SK-N-MC (cell line): ENCODE data around the gene TNFRSF1A.
A peak's percentile ranks its signal among the peaks of the same experiment; 100 is the strongest.

Experiments
- DNase-seq: peaks from one replicate; pipeline ENCODE4 v3.0.0-alpha.2; 2011; ENCODE audit warnings: low read depth, low spot score
- H3K27ac ChIP-seq: fragments of 200-600 bp; sonication (generic); 2 replicates; pipeline ENCODE4 v1.5.1; 2016; ENCODE audit warnings: mixed run types
- H3K36me3 ChIP-seq: fragments of 200-600 bp; sonication (generic); 2 replicates; pipeline ENCODE4 v1.6.1; 2017; ENCODE audit warnings: antibody characterized with exemption, low read length, mixed read lengths; ENCODE audit not compliant: insufficient read depth
- H3K4me3 ChIP-seq: fragments of 200-600 bp; sonication (generic); 2 replicates; pipeline ENCODE4 v1.5.1; 2016
- H3K9ac ChIP-seq: fragments of 200-600 bp; sonication (generic); 2 replicates; pipeline ENCODE4 v1.8.0; 2017; ENCODE audit warnings: mixed run types, mixed read lengths; ENCODE audit not compliant: insufficient read length
- H3K9me3 ChIP-seq: fragments of 200-600 bp; sonication (generic); 2 replicates; pipeline ENCODE4 v1.6.1; 2017; ENCODE audit warnings: low read depth, mild to moderate bottlenecking, antibody characterized with exemption, low read length, moderate library complexity, mixed read lengths
- EZH2 ChIP-seq: fragments of 200-600 bp; sonication (generic); IDR thresholded peaks from one replicate; pipeline ENCODE4 v1.6.1; 2017; ENCODE audit warnings: antibody characterized with exemption
- FOXP2 ChIP-seq: optimal IDR thresholded peaks from 2 replicates; pipeline ENCODE3; 2011; ENCODE audit warnings: mild to moderate bottlenecking, moderate library complexity; ENCODE audit not compliant: insufficient read depth; ENCODE audit errors: extremely low read length, control extremely low read depth
- POLR2AphosphoS5 ChIP-seq: IDR thresholded peaks from 2 replicates; pipeline ENCODE4 v1.6.1; 2012; ENCODE audit warnings: mild to moderate bottlenecking, low read depth, low read length, borderline replicate concordance

TNFRSF1A gene

DNA sequence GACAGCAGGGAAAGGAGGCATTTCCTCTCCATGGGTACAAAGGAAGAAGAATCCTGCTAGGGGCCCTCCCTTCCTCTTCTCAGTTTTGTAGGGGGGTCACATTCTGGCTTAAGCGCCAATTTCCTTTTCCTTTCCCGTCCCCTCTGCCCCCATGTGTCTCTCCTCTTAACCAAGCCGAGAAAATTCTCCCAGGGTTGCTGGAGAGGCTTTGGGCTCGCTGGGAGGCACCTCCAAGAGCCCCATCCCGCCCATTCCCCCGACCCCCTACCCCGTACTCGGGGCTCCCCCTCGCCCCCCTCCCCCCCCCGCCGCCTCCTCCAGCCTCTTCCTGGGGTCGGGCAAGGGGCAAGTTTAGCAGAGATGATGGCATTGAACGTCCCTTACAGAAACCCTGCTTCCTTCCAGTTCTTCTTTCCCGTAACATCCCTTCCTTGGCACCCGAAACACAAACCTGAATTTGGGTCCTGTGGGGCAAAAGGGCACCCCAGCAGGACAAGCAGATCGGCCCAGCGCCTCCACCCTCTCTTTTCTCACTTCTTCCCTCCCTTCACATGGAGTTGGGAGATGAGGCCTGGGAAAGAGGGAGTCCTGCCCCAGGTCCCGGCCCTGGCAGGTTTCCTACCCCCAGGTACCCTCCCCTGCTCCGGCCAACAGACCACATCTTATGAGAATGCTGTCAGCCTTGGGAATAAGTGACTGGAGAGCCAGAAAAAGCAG lies 17.7 kb downstream of the TNFRSF1A start:
- H3K9ac ChIP-seq, result peak overlapping the region; percentile 24
- H3K27ac ChIP-seq, result peak overlapping the region; percentile 91
- no peaks in the 10 kb centered on the region for H3K9me3 ChIP-seq
- peak overlapping the region; percentile 61 for H3K4me3 ChIP-seq
- DNase-seq, result no peak
- H3K36me3 ChIP-seq, result peaks cover 3% of the 10 kb centered on the region; the same call in 1 of the 2 replicates
- no peak for TF ChIP-seq EZH2
- no peak for TF ChIP-seq POLR2AphosphoS5
- no peak for TF ChIP-seq FOXP2

GRCh38 chr12:6323340-6323994 lies 18.4 kb downstream of the TNFRSF1A start:
- H3K36me3 ChIP-seq, result peaks cover under 1% of the 10 kb centered on the region; the same call in 1 of the 2 replicates
- H3K9me3 ChIP-seq, result no peaks in the 10 kb centered on the region
- H3K9ac ChIP-seq, result peak overlapping the region; percentile 24
- TF ChIP-seq FOXP2 (no peak), EZH2 (no peak), POLR2AphosphoS5 (no peak)
- peak overlapping the region; percentile 61 for H3K4me3 ChIP-seq
- peak; percentile 51 for DNase-seq
- H3K27ac ChIP-seq, result peak overlapping the region; percentile 91

DNA sequence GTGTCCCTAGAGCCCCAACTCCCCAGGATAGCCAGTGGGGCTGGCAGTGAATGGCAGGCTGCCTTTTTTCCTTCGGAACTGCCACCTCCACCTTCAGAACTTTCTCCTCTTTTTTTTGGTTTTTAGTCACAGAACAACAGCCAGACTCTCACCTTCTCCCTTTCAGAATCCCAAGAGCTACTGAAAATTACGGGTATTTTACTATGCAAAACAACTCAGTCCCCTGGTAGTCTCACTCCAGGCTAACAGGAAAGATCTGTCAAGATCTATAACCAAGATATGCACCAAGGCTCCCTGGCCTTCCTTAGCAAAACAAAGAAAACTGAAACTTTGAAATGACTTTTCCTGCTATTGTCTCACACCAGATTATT lies 18.9 kb downstream of the TNFRSF1A start:
- peak overlapping the region; percentile 24 for H3K9ac ChIP-seq
- peak overlapping the region; percentile 61 for H3K4me3 ChIP-seq

GRCh38 chr12:6322352-6322751 lies 19.5 kb downstream of the TNFRSF1A start:
- DNase-seq, result no peak
- Histone ChIP-seq H3K27ac (peak overlapping the region; percentile 81), H3K4me3 (no peak overlapping the region), H3K9ac (no peak overlapping the region), H3K9me3 (no peaks in the 10 kb centered on the region), H3K36me3 (no peaks in the 10 kb centered on the region)
- TF ChIP-seq FOXP2, result no peak
- TF ChIP-seq POLR2AphosphoS5, result no peak
- no peak for TF ChIP-seq EZH2

More for the DNA sequence above, 18.9 kb downstream of the TNFRSF1A start:
- DNase-seq, result no peak
- H3K36me3 ChIP-seq, result no peaks in the 10 kb centered on the region
- peak overlapping the region; percentile 91 for H3K27ac ChIP-seq
- H3K9me3 ChIP-seq, result no peaks in the 10 kb centered on the region
- TF ChIP-seq POLR2AphosphoS5 (no peak), EZH2 (no peak), FOXP2 (no peak)

DNA sequence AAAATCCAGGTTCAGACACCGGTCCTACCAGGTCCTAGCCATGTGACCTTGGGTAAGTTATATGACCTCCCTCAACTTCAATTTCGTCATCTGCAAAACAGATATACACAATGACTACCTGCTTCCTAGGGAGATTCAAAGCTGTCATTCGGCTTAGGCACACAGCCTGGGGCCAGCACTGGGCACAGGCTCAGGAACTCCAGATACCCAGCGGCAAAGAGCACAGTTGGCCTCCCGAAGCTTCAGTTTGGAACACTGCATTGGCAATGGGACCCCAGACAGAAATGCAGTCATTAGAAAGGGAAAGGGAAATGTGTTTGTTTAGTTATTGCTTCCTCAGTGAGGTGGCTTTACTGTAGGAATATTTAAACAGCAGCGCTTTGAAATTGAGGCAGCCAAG lies 20.0 kb downstream of the TNFRSF1A start:
- Histone ChIP-seq H3K36me3 (no peaks in the 10 kb centered on the region), H3K4me3 (no peak overlapping the region), H3K9ac (no peak overlapping the region), H3K27ac (peak overlapping the region; percentile 81), H3K9me3 (no peaks in the 10 kb centered on the region)
- no peak for TF ChIP-seq EZH2
- no peak for TF ChIP-seq POLR2AphosphoS5
- no peak for TF ChIP-seq FOXP2
- no peak for DNase-seq

DNA sequence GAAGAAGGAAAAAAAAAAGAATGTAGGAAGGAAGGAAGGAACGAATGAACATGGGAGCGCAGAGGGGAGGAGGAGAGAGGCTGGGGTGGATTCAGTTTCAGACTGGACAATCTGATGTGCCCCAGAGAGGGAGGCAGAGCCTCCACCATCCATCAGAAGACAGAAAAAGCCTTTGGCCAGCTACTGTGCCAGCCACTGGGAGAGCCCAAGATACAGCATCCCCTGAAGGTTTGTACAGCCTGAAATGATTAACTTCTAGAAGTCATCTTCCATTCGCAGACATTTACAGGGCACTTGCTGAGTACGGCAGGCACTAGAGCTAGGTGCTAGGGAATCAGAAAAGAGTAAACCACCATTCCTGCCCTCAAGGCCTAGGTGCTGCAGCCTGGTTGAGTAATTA lies 22.4 kb downstream of the TNFRSF1A start:
- Histone ChIP-seq H3K27ac (no peak overlapping the region), H3K9ac (no peak overlapping the region), H3K4me3 (no peak overlapping the region), H3K36me3 (no peaks in the 10 kb centered on the region), H3K9me3 (no peaks in the 10 kb centered on the region)
- TF ChIP-seq POLR2AphosphoS5 (no peak), FOXP2 (no peak), EZH2 (no peak)
- no peak for DNase-seq

DNA sequence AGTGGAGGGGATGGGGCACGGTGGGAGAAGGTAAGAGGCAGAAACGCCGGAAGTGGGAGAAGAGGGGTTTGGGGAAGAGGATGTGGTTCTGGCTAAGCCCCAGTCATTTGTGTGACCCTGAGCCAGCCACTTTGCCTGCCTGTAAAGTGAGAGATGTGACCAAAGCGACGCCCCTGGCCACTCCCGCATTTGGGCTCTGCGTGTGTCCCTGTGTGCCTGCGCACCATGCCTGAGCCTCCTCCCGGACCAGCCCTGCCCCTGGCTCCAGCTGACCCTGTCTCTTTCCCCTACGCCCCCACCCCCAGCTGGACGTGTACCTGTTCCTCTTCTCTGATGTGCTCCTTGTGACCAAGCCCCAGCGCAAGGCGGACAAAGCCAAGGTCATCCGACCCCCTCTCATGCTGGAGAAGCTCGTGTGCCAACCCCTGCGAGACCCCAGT lies 23.4 kb downstream of the TNFRSF1A start:
- Histone ChIP-seq H3K9me3 (no peaks in the 10 kb centered on the region), H3K27ac (no peak overlapping the region), H3K4me3 (no peak overlapping the region), H3K36me3 (no peaks in the 10 kb centered on the region), H3K9ac (no peak overlapping the region)
- TF ChIP-seq FOXP2 (no peak), POLR2AphosphoS5 (no peak), EZH2 (no peak)
- DNase-seq, result no peak

GRCh38 chr12:6317693-6318439 lies 24.0 kb downstream of the TNFRSF1A start:
- H3K27ac ChIP-seq, result no peak overlapping the region
- H3K9me3 ChIP-seq, result no peaks in the 10 kb centered on the region
- TF ChIP-seq POLR2AphosphoS5, result no peak
- no peak for TF ChIP-seq FOXP2
- TF ChIP-seq EZH2, result no peak
- no peak overlapping the region for H3K4me3 ChIP-seq
- DNase-seq, result no peak
- H3K9ac ChIP-seq, result no peak overlapping the region
- no peaks in the 10 kb centered on the region for H3K36me3 ChIP-seq
